ENCODE data around the gene PSMD10.

The PSMD10 gene

GRCh38 chrX:108127152-108127551 lies 35.8 kb upstream of the PSMD10 start:
- DNase-seq (ENCODE audit: extremely low read depth, low read depth), result no peak
- TF ChIP-seq CTCF (IDR thresholded peaks at IDR 0.05; ENCODE audit: low read depth, low read length), result no peak

GRCh38 chrX:108126661-108127060 lies 35.3 kb upstream of the PSMD10 start:
- no peak for TF ChIP-seq CTCF (IDR thresholded peaks at IDR 0.05; ENCODE audit: low read depth, low read length)

GRCh38 chrX:108123591-108124366 lies 32.4 kb upstream of the PSMD10 start:
- no peak for DNase-seq (ENCODE audit: extremely low read depth, low read depth)
- no peak for TF ChIP-seq CTCF (IDR thresholded peaks at IDR 0.05; ENCODE audit: low read depth, low read length)

More at GRCh38 chrX:108126661-108127060, 35.3 kb upstream of the PSMD10 start:
- DNase-seq (ENCODE audit: extremely low read depth, low read depth), result no peak

- TF ChIP-seq CTCF (IDR thresholded peaks at IDR 0.05; ENCODE audit: low read depth, low read length), result no peak
- peak; percentile 19 for DNase-seq (ENCODE audit: extremely low read depth, low read depth)
Measured at GRCh38 chrX:108122748-108123147, 31.4 kb upstream of the PSMD10 start.

- TF ChIP-seq CTCF (IDR thresholded peaks at IDR 0.05; ENCODE audit: low read depth, low read length), result no peak
- DNase-seq (ENCODE audit: extremely low read depth, low read depth), result no peak
Measured at GRCh38 chrX:108121291-108121690, 29.9 kb upstream of the PSMD10 start.

- no peak for DNase-seq (ENCODE audit: extremely low read depth, low read depth)
- no peak for TF ChIP-seq CTCF (IDR thresholded peaks at IDR 0.05; ENCODE audit: low read depth, low read length)
Measured at GRCh38 chrX:108117988-108118387, 26.6 kb upstream of the PSMD10 start.

GRCh38 chrX:108114541-108114940 lies 23.2 kb upstream of the PSMD10 start:
- DNase-seq (ENCODE audit: extremely low read depth, low read depth), result no peak
- no peak for TF ChIP-seq CTCF (IDR thresholded peaks at IDR 0.05; ENCODE audit: low read depth, low read length)

Measured in AG09319 (cell line).